Stomach (tissue), 4 donors: ENCODE results near the gene CTDSPL.

Source experiments
- EP300 ChIP-seq: sonication (generic); formaldehyde crosslinking; IDR thresholded peaks from one replicate; pipeline ENCODE4 v1.6.1; 2017; ENCODE audit warnings: antibody characterized with exemption
- POLR2A ChIP-seq, 4 donors: fragments of 450-650 bp; IDR thresholded peaks; one replicate each; pipeline ENCODE4 v1.6.1; 2016; ENCODE audit warnings: antibody characterized with exemption in 4 of 4, control low read depth in 2 of 4, mild to moderate bottlenecking in 1 of 4, moderate library complexity in 1 of 4
- POLR2AphosphoS5 ChIP-seq, 3 donors: sonication (generic); formaldehyde crosslinking; IDR thresholded peaks; one replicate each; pipeline ENCODE4 v1.6.1; 2016; ENCODE audit warnings: antibody characterized with exemption in 3 of 3
- TF ChIP-seq, protein P1 (sequence below), 7 experiments: fragments of 450-650 bp in 4 of 7; fragments of 200-600 bp in 3 of 7; sonication (generic) in 3 of 7; IDR thresholded peaks; one replicate each; pipeline ENCODE4 v1.5.1; 2016 to 2019; ENCODE audit warnings: antibody characterized with exemption in 7 of 7, control low read depth in 2 of 7, mild to moderate bottlenecking in 1 of 7

DNA sequence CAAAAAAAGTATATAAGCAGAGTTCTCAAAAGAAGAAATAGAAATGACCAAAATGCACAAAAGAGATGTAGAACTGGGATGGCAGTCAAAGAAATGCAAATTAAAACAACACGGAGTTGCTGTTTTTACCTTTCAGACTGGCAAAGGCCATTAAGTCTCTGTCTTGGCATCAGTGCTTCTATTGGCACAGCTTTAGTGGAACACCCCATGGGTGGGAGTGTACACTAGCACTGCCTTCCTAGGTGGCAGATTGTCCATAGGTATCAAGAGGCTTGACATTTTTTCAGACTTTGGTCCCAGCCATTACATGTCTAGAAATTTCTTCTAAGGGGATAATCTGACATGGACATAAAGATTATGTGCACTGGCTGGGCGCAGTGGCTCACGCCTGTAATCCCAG is 70.8 kb downstream of the CTDSPL start:
- TF ChIP-seq, protein P1, sequence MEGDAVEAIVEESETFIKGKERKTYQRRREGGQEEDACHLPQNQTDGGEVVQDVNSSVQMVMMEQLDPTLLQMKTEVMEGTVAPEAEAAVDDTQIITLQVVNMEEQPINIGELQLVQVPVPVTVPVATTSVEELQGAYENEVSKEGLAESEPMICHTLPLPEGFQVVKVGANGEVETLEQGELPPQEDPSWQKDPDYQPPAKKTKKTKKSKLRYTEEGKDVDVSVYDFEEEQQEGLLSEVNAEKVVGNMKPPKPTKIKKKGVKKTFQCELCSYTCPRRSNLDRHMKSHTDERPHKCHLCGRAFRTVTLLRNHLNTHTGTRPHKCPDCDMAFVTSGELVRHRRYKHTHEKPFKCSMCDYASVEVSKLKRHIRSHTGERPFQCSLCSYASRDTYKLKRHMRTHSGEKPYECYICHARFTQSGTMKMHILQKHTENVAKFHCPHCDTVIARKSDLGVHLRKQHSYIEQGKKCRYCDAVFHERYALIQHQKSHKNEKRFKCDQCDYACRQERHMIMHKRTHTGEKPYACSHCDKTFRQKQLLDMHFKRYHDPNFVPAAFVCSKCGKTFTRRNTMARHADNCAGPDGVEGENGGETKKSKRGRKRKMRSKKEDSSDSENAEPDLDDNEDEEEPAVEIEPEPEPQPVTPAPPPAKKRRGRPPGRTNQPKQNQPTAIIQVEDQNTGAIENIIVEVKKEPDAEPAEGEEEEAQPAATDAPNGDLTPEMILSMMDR (IDR thresholded peaks at IDR 0.05), result no peak
- TF ChIP-seq POLR2A (IDR thresholded peaks at IDR 0.05), result no peak
- no peak for TF ChIP-seq EP300
- TF ChIP-seq POLR2AphosphoS5 (IDR thresholded peaks at IDR 0.05), result no peak
